ENCODE results near the gene CFAP54. TPM values are rescaled to one million over a fixed set of nuclear protein-coding genes. Genes with fewer than 3 reads are reported as not detected.

Gene CFAP54
- total RNA-seq, 2 donors from 2014 or later, result 0.28 TPM; not detected in 1

DNA sequence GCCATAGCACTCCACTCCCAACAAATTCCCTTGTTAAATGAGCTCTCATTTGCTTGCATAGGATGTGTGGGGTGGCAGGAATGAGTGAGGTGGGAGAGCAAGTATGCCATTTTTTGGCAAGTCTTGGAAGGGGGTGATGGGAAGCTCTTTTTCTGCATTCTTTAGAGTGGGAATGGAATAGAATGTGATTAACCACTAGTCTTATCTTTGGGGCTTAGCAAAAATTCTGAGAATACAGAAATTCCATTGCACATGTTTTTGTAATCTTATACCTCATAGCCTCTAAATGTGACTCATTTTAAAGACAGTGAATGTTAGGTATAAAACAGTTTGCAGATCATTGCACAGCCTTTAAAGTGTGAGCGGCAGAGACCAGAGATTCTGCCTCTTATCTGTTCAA lies 389.3 kb downstream of the CFAP54 start:
- H3K36me3 ChIP-seq, result no peaks in the 10 kb centered on the region
- no peak overlapping the region for H3K4me3 ChIP-seq
- no peaks in the 10 kb centered on the region for H3K9me3 ChIP-seq
- H3K4me1 ChIP-seq, result no peaks in the 10 kb centered on the region
- TF ChIP-seq, protein P1, sequence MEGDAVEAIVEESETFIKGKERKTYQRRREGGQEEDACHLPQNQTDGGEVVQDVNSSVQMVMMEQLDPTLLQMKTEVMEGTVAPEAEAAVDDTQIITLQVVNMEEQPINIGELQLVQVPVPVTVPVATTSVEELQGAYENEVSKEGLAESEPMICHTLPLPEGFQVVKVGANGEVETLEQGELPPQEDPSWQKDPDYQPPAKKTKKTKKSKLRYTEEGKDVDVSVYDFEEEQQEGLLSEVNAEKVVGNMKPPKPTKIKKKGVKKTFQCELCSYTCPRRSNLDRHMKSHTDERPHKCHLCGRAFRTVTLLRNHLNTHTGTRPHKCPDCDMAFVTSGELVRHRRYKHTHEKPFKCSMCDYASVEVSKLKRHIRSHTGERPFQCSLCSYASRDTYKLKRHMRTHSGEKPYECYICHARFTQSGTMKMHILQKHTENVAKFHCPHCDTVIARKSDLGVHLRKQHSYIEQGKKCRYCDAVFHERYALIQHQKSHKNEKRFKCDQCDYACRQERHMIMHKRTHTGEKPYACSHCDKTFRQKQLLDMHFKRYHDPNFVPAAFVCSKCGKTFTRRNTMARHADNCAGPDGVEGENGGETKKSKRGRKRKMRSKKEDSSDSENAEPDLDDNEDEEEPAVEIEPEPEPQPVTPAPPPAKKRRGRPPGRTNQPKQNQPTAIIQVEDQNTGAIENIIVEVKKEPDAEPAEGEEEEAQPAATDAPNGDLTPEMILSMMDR (IDR thresholded peaks at IDR 0.05), result no peak
- H3K27me3 ChIP-seq, result no peaks in the 10 kb centered on the region
- no peak overlapping the region for H3K27ac ChIP-seq
- no peak for DNase-seq (ENCODE audit: low spot score)

DNA sequence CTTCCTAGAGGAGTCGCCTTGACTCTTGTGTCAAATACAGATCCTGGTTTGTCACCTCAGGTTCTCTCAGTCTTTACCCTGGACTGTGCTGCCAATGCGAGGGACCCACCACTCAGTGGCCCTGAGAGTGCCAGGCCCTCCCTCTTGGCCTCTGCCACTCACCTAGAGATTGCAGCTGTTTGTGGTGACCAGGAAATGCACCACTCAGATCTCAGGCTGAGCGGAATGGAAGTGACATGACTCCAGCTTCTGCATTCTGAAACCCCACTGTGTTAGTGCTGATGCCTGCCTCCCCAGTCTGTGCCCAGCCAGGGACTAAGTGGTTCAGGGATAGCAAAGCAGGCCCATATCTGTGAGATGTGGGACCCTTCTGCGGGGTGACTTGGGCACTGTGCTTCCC lies 389.9 kb downstream of the CFAP54 start:
- TF ChIP-seq, protein P1 (IDR thresholded peaks at IDR 0.05), result no peak

DNA sequence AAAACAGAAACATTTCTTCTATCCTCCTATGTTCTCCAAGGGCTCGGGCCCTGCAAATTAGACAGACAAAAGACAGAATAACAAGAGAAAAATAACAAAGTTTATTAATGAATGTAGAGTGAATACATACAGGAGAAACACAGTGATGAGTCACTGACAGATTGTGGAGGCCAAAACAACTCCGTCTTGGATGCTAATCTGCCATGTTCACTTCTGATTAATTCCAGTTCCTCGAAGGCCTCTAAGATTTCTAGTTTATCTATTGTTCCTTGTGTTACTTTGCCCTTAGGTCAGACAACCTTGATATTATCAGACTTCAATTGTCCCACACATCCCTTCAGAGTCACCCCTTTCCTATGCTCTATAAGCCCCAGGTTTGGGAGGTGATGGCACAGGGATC lies 390.8 kb downstream of the CFAP54 start:
- H3K4me1 ChIP-seq, result no peaks in the 10 kb centered on the region
- no peak overlapping the region for H3K4me3 ChIP-seq
- no peaks in the 10 kb centered on the region for H3K27me3 ChIP-seq
- no peaks in the 10 kb centered on the region for H3K36me3 ChIP-seq
- no peaks in the 10 kb centered on the region for H3K9me3 ChIP-seq
- no peak for DNase-seq (ENCODE audit: low spot score)
- TF ChIP-seq, protein P1 (IDR thresholded peaks at IDR 0.05), result no peak
- no peak overlapping the region for H3K27ac ChIP-seq

More for the DNA sequence above, 389.9 kb downstream of the CFAP54 start:
- H3K27ac ChIP-seq, result no peak overlapping the region
- H3K27me3 ChIP-seq, result no peaks in the 10 kb centered on the region
- H3K9me3 ChIP-seq, result no peaks in the 10 kb centered on the region
- no peaks in the 10 kb centered on the region for H3K36me3 ChIP-seq
- no peak for DNase-seq (ENCODE audit: low spot score)
- H3K4me3 ChIP-seq, result no peak overlapping the region
- H3K4me1 ChIP-seq, result no peaks in the 10 kb centered on the region

DNA sequence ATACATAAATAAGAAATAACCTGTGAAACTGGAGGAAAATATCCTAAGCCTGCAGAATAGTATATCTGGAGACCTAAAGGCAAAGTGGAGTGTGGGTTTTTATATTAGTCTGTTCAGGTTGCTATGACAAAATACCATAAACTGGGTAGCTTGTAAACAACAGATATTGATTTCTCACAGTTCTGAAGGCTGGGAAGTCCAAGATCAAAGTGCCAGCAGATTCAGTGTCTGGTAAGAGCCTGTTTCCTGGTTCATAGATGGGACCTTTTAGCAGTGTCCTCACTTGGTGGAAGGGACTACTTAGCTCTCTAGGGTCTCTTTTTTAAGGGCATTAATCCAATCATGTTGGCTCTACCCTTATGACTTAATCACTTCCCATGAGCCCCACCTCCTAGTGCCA lies 392.2 kb downstream of the CFAP54 start:
- no peak overlapping the region for H3K4me3 ChIP-seq
- no peaks in the 10 kb centered on the region for H3K27me3 ChIP-seq
- H3K4me1 ChIP-seq, result no peaks in the 10 kb centered on the region
- H3K36me3 ChIP-seq, result no peaks in the 10 kb centered on the region
- no peak for DNase-seq (ENCODE audit: low spot score)
- H3K27ac ChIP-seq, result no peak overlapping the region
- no peaks in the 10 kb centered on the region for H3K9me3 ChIP-seq
- TF ChIP-seq, protein P1 (IDR thresholded peaks at IDR 0.05), result no peak

DNA sequence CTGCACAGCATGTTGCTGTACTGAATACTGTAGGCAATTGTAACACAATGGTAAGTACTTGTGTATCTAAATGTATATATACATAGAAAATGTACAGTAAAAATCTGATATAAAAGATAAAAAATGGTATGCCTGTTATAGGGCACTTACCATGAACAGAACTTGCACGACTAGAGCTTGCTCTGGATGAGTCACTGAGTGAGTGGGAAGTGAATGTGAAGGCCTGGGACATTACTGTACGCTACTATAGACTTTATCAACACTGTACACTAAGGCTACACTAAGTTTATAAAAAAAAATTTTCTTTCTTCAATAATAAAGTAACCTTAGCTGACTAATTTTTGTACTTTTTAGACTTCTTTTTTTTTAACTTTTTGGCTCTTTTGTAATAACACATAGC lies 393.5 kb downstream of the CFAP54 start:
- TF ChIP-seq, protein P1 (IDR thresholded peaks at IDR 0.05), result no peak
- Histone ChIP-seq H3K4me3 (no peak overlapping the region), H3K27me3 (no peaks in the 10 kb centered on the region), H3K36me3 (no peaks in the 10 kb centered on the region), H3K9me3 (no peaks in the 10 kb centered on the region), H3K4me1 (no peaks in the 10 kb centered on the region), H3K27ac (no peak overlapping the region)
- DNase-seq (ENCODE audit: low spot score), result no peak

DNA sequence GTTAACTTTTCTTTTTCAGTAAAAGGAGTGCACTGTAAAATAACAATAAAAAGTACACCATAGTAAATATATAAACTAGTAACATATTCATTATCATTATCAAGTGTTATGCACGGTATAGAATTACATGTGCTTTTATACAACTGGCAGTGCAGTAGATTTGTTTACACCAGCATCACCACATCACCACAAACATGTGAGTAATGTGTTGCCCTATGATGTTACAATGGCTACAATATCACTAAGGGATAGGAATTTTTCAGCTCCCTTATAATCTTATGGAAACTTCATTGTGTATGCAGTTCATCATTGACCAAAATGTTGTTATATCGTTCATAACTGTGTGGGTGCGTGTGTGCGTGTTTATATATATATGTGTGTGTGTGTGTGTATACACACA lies 394.2 kb downstream of the CFAP54 start:
- Histone ChIP-seq H3K4me3 (no peak overlapping the region), H3K27me3 (no peaks in the 10 kb centered on the region), H3K27ac (no peak overlapping the region), H3K36me3 (no peaks in the 10 kb centered on the region), H3K4me1 (no peaks in the 10 kb centered on the region), H3K9me3 (no peaks in the 10 kb centered on the region)
- TF ChIP-seq, protein P1 (IDR thresholded peaks at IDR 0.05), result no peak
- no peak for DNase-seq (ENCODE audit: low spot score)

All from right atrium auricular region (tissue), 2 donors.